Mesothelial cell of epicardium (in vitro differentiated cells): Measurements from ENCODE around the gene AWAT2. TPM values are rescaled to one million over a fixed set of nuclear protein-coding genes. Genes with fewer than 3 reads are reported as not detected.

Experiments used
- DNase-seq, 2 experiments: peaks; one replicate each; pipeline ENCODE4 v3.0.0; 2021; ENCODE audit warnings: low spot score in 2 of 2; ENCODE audit not compliant: unreplicated experiment in 2 of 2
- H3K27ac Mint-ChIP-seq: 2 replicates; pipeline ENCODE4 v1.8.0; 2021; ENCODE audit warnings: mixed read lengths
- H3K27me3 Mint-ChIP-seq: 2 replicates; pipeline ENCODE4 v1.8.0; 2021; ENCODE audit warnings: low read depth, mixed read lengths
- H3K36me3 Mint-ChIP-seq: 2 replicates; pipeline ENCODE4 v1.8.0; 2021; ENCODE audit warnings: mixed read lengths
- H3K4me1 Mint-ChIP-seq: 2 replicates; pipeline ENCODE4 v1.8.0; 2021; ENCODE audit warnings: mixed read lengths
- H3K4me3 Mint-ChIP-seq: 2 replicates; pipeline ENCODE4 v1.8.0; 2021; ENCODE audit warnings: mild to moderate bottlenecking, moderate library complexity, mixed read lengths
- H3K9me3 Mint-ChIP-seq: 2 replicates; pipeline ENCODE4 v1.8.0; 2021; ENCODE audit warnings: mixed read lengths
- total RNA-seq: library from RNA; stranded (reverse); gene quantifications from 3 replicates; pipeline ENCODE4 v1.2.1, GENCODE V29; 2021
- TF ChIP-seq, protein P1 (sequence below): fragments of 200-600 bp; sonication (generic); IDR thresholded peaks from one replicate; pipeline ENCODE4 v1.5.0; 2021; ENCODE audit warnings: antibody characterized with exemption; ENCODE audit not compliant: unreplicated experiment

The AWAT2 gene
- total RNA-seq, 1 donor from 2014 or later = not detected

DNA sequence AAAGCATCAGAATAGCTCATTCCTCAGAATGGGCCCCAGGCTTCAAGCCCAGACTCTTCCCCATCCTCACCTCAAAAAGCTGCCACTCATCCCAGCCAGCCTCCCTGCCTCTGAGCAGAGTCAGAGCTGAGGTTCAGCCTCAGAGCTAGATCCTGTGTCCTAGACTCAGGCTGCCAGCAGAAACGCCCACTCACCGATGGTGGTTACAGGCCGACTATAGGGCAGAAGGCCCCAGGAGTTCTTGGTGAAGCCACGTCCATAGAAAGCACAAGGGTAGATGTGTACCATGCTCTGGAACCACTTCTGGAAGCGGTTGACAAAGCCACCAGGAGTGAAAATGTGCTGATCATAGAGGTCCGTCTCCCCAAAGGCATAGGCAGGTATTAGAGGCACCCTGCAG is 7.7 kb downstream of the AWAT2 start:
- DNase-seq = no peak
- Mint-ChIP-seq H3K9me3 (peaks cover 20% of the 10 kb centered on the region), H3K36me3 (no peaks in the 10 kb centered on the region), H3K27me3 (peaks cover 8% of the 10 kb centered on the region), H3K4me3 (no peak overlapping the region), H3K4me1 (no peaks in the 10 kb centered on the region), H3K27ac (no peak overlapping the region)
- TF ChIP-seq, protein P1, sequence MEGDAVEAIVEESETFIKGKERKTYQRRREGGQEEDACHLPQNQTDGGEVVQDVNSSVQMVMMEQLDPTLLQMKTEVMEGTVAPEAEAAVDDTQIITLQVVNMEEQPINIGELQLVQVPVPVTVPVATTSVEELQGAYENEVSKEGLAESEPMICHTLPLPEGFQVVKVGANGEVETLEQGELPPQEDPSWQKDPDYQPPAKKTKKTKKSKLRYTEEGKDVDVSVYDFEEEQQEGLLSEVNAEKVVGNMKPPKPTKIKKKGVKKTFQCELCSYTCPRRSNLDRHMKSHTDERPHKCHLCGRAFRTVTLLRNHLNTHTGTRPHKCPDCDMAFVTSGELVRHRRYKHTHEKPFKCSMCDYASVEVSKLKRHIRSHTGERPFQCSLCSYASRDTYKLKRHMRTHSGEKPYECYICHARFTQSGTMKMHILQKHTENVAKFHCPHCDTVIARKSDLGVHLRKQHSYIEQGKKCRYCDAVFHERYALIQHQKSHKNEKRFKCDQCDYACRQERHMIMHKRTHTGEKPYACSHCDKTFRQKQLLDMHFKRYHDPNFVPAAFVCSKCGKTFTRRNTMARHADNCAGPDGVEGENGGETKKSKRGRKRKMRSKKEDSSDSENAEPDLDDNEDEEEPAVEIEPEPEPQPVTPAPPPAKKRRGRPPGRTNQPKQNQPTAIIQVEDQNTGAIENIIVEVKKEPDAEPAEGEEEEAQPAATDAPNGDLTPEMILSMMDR = no peak

DNA sequence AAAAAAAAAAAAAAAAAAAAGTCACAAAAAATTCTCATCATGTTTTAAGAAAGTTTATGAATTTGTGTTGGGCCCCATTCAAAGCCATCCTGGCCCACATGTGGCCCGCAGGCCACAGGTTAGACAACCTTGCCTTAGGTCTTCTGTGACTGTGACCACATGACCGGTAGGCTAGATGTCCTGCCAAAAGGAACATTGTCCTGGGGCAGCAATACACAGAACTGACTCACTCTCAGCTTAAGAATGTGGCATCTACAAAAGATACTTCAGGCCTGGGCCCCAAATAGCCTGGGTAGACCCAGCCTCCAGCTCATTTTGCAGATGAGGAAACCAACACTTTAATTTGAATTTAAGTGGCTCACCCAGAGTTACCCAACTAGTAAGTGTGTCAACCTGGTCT is 10.0 kb downstream of the AWAT2 start:
- Mint-ChIP-seq H3K27ac (no peak overlapping the region), H3K36me3 (no peaks in the 10 kb centered on the region), H3K27me3 (no peaks in the 10 kb centered on the region), H3K4me3 (no peak overlapping the region), H3K4me1 (no peaks in the 10 kb centered on the region), H3K9me3 (peaks cover 9% of the 10 kb centered on the region)
- no peak for DNase-seq
- TF ChIP-seq, protein P1 = no peak

DNA sequence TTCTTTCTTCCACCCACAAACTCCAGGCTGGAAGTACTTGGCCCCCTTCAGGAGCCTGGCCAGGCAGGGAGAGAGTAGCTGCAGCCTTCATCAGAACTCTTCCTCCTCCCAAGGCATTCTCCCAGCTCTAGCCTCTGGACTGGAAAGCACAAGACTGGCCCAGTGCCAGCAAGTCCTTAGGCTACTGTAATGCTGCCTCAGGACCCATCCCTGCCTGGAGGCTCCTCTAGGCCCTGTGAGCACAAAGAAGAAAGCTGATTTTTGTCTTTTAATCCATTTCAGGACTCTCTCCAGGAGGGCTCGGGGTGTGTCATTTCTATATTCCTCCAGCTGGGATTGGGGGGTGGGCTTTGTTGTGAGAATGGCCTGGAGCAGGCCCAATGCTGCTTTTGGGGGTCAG is 10.8 kb downstream of the AWAT2 start:
- Mint-ChIP-seq H3K4me1 (no peaks in the 10 kb centered on the region), H3K27me3 (no peaks in the 10 kb centered on the region), H3K4me3 (no peak overlapping the region), H3K36me3 (no peaks in the 10 kb centered on the region), H3K27ac (no peak overlapping the region), H3K9me3 (peaks cover 11% of the 10 kb centered on the region)
- DNase-seq = no peak
- TF ChIP-seq, protein P1 = no peak

DNA sequence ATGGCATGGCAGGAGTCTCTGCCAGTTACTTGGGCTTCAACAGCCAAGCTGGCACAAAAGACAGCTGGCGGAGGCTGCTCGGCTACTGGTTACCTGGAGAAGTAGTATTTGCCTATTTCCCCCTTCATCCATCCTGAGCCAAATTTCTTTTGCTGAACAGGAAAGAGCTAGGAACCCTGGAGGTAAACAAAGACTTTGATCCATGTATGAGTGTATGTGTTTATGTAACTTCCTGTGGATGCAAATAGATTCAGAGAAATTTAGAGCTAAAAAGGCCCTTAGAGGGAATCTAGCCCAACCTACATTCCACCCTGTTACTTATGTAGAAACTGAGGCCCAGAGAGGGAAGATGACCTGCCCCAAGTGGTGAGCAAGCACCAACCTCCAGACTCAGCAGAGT is 11.2 kb downstream of the AWAT2 start:
- Mint-ChIP-seq H3K27ac (no peak overlapping the region), H3K9me3 (peaks cover 12% of the 10 kb centered on the region), H3K4me3 (no peak overlapping the region), H3K27me3 (no peaks in the 10 kb centered on the region), H3K4me1 (no peaks in the 10 kb centered on the region), H3K36me3 (no peaks in the 10 kb centered on the region)
- DNase-seq = no peak
- TF ChIP-seq, protein P1 = no peak

DNA sequence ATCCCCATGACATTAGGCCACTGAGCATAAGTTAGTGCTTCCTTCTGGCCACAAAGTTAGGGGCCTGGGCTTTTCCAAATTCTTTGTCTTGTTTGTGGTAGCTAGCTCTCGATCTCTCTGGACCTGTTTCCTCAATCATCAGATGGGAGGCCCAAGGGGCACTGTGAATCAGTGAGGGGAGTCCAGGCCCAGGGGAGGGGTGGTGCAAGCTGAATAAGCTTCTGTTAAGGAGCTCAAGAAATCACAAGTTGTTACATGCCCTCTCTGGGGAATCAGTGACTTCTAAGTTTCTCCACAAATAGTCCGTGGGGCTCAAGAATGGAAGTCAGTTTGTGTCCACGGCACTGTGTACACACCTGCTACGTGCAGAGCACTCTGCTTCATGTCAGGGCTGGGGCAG is 15.1 kb downstream of the AWAT2 start:
- no peak for DNase-seq
- Mint-ChIP-seq H3K27ac (no peak overlapping the region), H3K27me3 (no peaks in the 10 kb centered on the region), H3K36me3 (no peaks in the 10 kb centered on the region), H3K4me3 (no peak overlapping the region), H3K9me3 (peaks cover 16% of the 10 kb centered on the region), H3K4me1 (no peaks in the 10 kb centered on the region)
- TF ChIP-seq, protein P1 = no peak

DNA sequence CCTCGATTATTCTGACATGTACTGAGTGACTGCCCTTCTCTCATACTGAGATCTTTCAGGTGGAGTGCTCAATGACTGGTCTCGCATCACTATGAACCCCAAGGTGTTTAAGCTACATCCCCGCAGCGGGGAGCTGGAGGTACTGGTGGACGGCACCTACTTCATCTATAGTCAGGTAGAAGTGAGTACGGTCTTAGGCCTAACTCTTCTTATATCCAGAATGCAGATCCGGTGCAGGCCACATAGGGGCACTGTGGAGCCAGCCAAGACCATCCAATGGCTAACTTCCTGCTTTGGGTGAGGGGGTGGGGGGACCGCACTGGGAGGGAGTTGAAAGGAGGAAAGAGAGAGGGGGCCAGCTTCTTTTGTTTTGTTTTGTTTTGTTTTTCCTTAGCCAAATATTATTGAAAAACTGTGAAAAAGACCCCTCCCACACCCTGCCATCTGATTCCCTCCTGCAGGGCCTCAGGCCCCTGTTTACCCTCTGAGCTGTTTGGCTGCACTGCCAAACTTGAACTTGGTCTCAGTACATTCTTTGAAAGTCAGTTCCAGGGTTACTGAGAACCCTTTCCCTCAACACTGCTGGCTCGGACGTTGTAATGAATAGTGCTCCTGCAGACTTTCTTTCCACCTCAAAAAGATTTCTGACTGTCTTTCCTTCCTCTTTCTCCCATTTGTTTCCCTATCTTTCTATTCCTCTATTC is 16.2 kb downstream of the AWAT2 start:
- no peaks in the 10 kb centered on the region for H3K4me1 Mint-ChIP-seq
- TF ChIP-seq, protein P1 = peak; percentile 38
- no peak for DNase-seq
- no peak overlapping the region for H3K4me3 Mint-ChIP-seq
- no peak overlapping the region for H3K27ac Mint-ChIP-seq
- H3K9me3 Mint-ChIP-seq = peaks cover 16% of the 10 kb centered on the region
- H3K27me3 Mint-ChIP-seq = no peaks in the 10 kb centered on the region
- H3K36me3 Mint-ChIP-seq = no peaks in the 10 kb centered on the region
